Measurements from ENCODE around the gene CASZ1.

CASZ1 gene

DNA sequence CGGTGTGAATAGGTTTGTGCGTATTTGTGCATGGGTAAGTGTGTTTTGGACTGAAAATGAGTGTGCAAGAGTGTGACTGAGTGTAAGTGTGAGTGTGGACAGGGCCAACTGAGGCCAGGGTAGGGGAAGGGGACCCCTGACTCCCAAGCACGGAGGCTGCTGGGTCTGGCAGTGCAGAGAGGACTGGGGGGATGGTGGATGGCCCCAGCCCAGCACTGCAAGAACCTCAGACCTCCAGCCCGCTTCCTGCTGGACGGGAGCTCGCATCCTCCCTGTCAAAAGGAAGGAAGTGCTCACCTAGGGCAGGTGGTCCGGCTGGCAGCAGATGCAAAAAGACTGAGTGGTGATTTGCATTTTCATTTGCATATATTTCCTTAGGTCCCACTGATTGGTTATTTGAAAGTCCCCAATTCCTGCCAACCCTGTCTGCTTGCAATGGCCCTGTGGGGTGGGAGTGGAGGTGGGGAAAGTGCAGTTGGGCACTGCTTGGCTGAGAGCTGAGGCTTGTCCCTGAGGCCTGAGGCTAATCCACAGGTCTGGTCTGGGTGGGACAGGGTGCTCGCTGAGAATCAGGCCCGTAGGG is 42.8 kb upstream of the CASZ1 start:
- Histone ChIP-seq H3K4me3 (IDR thresholded peaks at IDR 0.05; ENCODE audit: insufficient read depth, low read depth, low read length) (no peak overlapping the region), H3K27me3 (ENCODE audit: insufficient read depth, low read depth) (peaks cover 90% of the 10 kb centered on the region), H3K27ac (no peak overlapping the region), H4K20me1 (ENCODE audit: insufficient read depth) (no peaks in the 10 kb centered on the region), H2AFZ (ENCODE audit: low read depth) (no peak overlapping the region), H3K36me3 (ENCODE audit: insufficient read depth) (no peaks in the 10 kb centered on the region), H3K4me1 (ENCODE audit: low read depth, poor library complexity, severe bottlenecking) (no peaks in the 10 kb centered on the region), H3K9ac (no peak overlapping the region), H3K4me2 (no peak overlapping the region), H3K79me2 (ENCODE audit: insufficient read depth, low read depth) (no peaks in the 10 kb centered on the region)
- TF ChIP-seq, protein P1, sequence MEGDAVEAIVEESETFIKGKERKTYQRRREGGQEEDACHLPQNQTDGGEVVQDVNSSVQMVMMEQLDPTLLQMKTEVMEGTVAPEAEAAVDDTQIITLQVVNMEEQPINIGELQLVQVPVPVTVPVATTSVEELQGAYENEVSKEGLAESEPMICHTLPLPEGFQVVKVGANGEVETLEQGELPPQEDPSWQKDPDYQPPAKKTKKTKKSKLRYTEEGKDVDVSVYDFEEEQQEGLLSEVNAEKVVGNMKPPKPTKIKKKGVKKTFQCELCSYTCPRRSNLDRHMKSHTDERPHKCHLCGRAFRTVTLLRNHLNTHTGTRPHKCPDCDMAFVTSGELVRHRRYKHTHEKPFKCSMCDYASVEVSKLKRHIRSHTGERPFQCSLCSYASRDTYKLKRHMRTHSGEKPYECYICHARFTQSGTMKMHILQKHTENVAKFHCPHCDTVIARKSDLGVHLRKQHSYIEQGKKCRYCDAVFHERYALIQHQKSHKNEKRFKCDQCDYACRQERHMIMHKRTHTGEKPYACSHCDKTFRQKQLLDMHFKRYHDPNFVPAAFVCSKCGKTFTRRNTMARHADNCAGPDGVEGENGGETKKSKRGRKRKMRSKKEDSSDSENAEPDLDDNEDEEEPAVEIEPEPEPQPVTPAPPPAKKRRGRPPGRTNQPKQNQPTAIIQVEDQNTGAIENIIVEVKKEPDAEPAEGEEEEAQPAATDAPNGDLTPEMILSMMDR (conservative IDR thresholded peaks at IDR 0.05; ENCODE audit: low read depth, low read length): no peak

DNA sequence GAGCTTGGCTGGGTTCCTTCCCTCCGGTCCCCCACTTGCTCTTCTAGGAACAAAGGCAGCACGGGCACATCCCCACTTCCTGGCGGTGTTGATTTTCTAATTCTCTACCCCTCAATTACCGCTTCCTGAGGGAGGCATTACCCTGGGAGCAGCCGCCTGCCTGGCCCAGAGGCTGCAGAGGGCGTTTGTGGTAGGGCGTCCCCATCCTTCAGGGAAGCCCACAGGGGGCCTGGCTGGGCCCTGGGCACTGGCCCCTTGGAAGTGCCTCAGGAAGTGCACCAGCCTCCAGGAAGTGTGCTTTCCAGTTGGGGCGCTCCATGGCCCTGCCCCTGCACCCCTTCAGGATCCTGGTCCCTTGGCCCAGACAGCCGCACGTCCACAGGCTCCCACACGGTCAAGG is 42.1 kb upstream of the CASZ1 start:
- Histone ChIP-seq H3K4me1 (ENCODE audit: low read depth, poor library complexity, severe bottlenecking) (no peaks in the 10 kb centered on the region), H4K20me1 (ENCODE audit: insufficient read depth) (no peaks in the 10 kb centered on the region), H3K79me2 (ENCODE audit: insufficient read depth, low read depth) (no peaks in the 10 kb centered on the region), H2AFZ (ENCODE audit: low read depth) (no peak overlapping the region), H3K4me2 (no peak overlapping the region), H3K4me3 (IDR thresholded peaks at IDR 0.05; ENCODE audit: insufficient read depth, low read depth, low read length) (no peak overlapping the region), H3K9ac (no peak overlapping the region), H3K36me3 (ENCODE audit: insufficient read depth) (no peaks in the 10 kb centered on the region), H3K27ac (no peak overlapping the region), H3K27me3 (ENCODE audit: insufficient read depth, low read depth) (peaks cover 91% of the 10 kb centered on the region)
- TF ChIP-seq, protein P1 (conservative IDR thresholded peaks at IDR 0.05; ENCODE audit: low read depth, low read length): no peak

DNA sequence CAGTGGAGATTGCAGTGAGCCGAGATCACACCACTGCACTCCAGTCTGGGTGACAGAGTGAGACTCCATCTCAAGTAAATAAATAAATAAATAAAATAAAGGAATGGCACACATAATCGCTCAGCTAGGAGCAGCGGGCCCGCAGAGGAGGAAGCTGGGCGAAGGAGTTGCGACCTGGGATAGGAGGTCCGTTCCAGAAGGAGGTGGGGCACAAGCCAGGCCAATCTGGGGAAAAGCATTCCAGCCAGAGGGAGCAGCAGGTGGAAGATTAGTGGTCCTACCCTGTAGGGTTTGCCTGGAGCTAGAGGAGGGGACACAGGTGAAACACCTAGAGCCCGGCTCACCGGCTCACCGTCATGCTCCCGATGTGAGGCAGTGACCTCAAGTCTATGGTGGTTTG is 40.3 kb upstream of the CASZ1 start:
- Histone ChIP-seq H2AFZ (ENCODE audit: low read depth) (no peak overlapping the region), H3K27me3 (ENCODE audit: insufficient read depth, low read depth) (peaks cover 91% of the 10 kb centered on the region), H3K9ac (no peak overlapping the region), H3K4me2 (no peak overlapping the region), H3K36me3 (ENCODE audit: insufficient read depth) (no peaks in the 10 kb centered on the region), H3K4me1 (ENCODE audit: low read depth, poor library complexity, severe bottlenecking) (no peaks in the 10 kb centered on the region), H3K79me2 (ENCODE audit: insufficient read depth, low read depth) (no peaks in the 10 kb centered on the region), H4K20me1 (ENCODE audit: insufficient read depth) (no peaks in the 10 kb centered on the region), H3K4me3 (IDR thresholded peaks at IDR 0.05; ENCODE audit: insufficient read depth, low read depth, low read length) (no peak overlapping the region), H3K27ac (no peak overlapping the region)
- TF ChIP-seq, protein P1 (conservative IDR thresholded peaks at IDR 0.05; ENCODE audit: low read depth, low read length): no peak

DNA sequence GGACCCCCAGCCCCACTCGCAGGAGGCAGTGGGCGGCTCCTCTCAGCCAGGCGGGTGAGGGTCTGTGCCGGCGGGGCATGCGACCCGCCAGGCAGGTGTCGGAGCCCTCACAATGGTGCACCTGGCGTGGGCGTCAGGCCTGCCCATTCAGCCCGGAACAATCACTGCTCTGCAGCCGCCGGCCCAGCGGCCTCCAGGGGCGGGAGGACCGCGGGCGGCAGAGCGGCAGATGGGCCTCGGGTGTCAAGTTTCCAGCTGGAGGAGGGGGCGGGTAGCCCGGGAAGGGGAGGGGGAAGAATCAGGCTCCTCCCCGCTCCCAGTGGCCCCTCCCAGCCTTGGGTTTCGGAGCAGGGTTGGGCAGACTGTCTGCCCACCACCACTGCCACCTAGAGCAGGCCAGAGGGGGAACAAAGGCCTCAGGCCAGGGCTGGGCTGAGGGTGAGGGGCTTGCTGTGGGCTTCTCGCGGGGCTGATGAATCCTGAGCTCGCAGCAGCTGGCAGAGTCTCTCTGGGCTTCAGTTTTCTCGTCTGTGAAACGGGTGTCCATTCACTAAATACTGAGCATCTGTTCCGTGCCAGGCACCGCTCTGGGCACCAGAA is 39.5 kb upstream of the CASZ1 start:
- Histone ChIP-seq H2AFZ (ENCODE audit: low read depth) (peak overlapping the region; percentile 30; the same call in 1 of the 2 replicates), H3K27ac (no peak overlapping the region), H4K20me1 (ENCODE audit: insufficient read depth) (no peaks in the 10 kb centered on the region), H3K4me1 (ENCODE audit: low read depth, poor library complexity, severe bottlenecking) (no peaks in the 10 kb centered on the region), H3K36me3 (ENCODE audit: insufficient read depth) (no peaks in the 10 kb centered on the region), H3K4me3 (IDR thresholded peaks at IDR 0.05; ENCODE audit: insufficient read depth, low read depth, low read length) (no peak overlapping the region), H3K27me3 (ENCODE audit: insufficient read depth, low read depth) (peaks cover 91% of the 10 kb centered on the region), H3K9ac (no peak overlapping the region), H3K4me2 (peak overlapping the region; percentile 20; the same call in 1 of the 2 replicates), H3K79me2 (ENCODE audit: insufficient read depth, low read depth) (no peaks in the 10 kb centered on the region)
- TF ChIP-seq, protein P1 (conservative IDR thresholded peaks at IDR 0.05; ENCODE audit: low read depth, low read length): no peak
